Cardiac muscle cell (in vitro differentiated cells and primary cell): Measurements from ENCODE around the gene SOCS4. TPM values are rescaled to one million over a fixed set of nuclear protein-coding genes. Genes with fewer than 3 reads are reported as not detected.
"Not testable (repeated sequence)": the region's sequence is repeated elsewhere in the genome, so short reads cannot be mapped to it uniquely, and the experiment has no call there.

Source experiments
- DNase-seq, 2 donors: peaks; one replicate each; pipeline versions ENCODE4 v3.0.0 to v3.0.0-alpha.2; 2010 to 2017; ENCODE audit warnings: low read depth in 1 of 2, low spot score in 1 of 2
- H3K27ac ChIP-seq: fragments of 200-600 bp; sonication (generic); 2 replicates; pipeline ENCODE4 v1.5.1; 2016
- H3K27me3 ChIP-seq: fragments of 200-600 bp; sonication (generic); 2 replicates; pipeline ENCODE4 v1.6.0; 2016; ENCODE audit warnings: control low read depth
- H3K36me3 ChIP-seq: fragments of 200-600 bp; sonication (generic); 2 replicates; pipeline ENCODE4 v1.5.1; 2016; ENCODE audit warnings: control low read depth
- H3K4me1 ChIP-seq: fragments of 200-600 bp; sonication (generic); 2 replicates; pipeline ENCODE4 v1.8.1; 2017; ENCODE audit warnings: low read depth, mild to moderate bottlenecking, mixed run types
- H3K4me3 ChIP-seq: fragments of 200-600 bp; sonication (generic); 2 replicates; pipeline ENCODE4 v1.5.1; 2016; ENCODE audit warnings: mild to moderate bottlenecking
- H3K9me3 ChIP-seq: fragments of 200-600 bp; sonication (generic); 2 replicates; pipeline ENCODE4 v1.5.1; 2017; ENCODE audit warnings: low read depth, mild to moderate bottlenecking, control low read depth
- polyA plus RNA-seq: library from polyadenylated mRNA; unstranded; fragments of >200 nt; fragmentation: Nextera tagmentation; extraction: Ambion mirVana; gene quantifications from 2 replicates; pipeline ENCODE4 v1.2.1, GENCODE V29; 2016
- total RNA-seq: library from RNA; depleted of rRNA; stranded (reverse); fragments of >200 nt; gene quantifications from 2 replicates; pipeline ENCODE4 v1.2.3, GENCODE V29; 2016
- TF ChIP-seq, protein P1 (sequence below): IDR thresholded peaks from 2 replicates; pipeline ENCODE4 v1.5.1; 2012; ENCODE audit warnings: low read depth, mild to moderate bottlenecking, low read length

The SOCS4 gene
- total and polyA plus RNA-seq, 2 experiments from 2014 or later = 6.5 to 8.5 TPM

DNA sequence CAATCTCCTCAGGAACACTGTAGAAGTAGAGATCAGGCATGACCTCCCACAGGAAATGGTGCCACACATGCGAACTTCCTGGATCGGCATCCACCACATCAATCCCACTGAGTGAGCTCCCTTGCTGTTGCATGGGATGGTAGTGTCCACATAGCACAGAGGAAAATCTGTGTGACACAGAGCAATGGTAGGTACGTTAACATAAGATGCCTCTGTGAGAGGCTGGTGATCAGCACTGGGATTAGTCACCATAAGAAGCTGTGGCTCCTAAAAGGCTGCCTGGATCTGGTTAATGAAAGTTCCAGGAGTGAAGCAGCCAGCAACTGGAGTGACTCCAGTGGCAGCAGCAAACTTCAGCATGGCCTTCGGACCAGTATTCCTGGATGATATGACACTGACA lies 22.0 kb upstream of the SOCS4 start:
- no peaks in the 10 kb centered on the region for H3K9me3 ChIP-seq
- H3K36me3 ChIP-seq = no peaks in the 10 kb centered on the region
- no peak overlapping the region for H3K27ac ChIP-seq
- no peaks in the 10 kb centered on the region for H3K27me3 ChIP-seq
- no peak overlapping the region for H3K4me3 ChIP-seq
- no peak for DNase-seq
- TF ChIP-seq, protein P1, sequence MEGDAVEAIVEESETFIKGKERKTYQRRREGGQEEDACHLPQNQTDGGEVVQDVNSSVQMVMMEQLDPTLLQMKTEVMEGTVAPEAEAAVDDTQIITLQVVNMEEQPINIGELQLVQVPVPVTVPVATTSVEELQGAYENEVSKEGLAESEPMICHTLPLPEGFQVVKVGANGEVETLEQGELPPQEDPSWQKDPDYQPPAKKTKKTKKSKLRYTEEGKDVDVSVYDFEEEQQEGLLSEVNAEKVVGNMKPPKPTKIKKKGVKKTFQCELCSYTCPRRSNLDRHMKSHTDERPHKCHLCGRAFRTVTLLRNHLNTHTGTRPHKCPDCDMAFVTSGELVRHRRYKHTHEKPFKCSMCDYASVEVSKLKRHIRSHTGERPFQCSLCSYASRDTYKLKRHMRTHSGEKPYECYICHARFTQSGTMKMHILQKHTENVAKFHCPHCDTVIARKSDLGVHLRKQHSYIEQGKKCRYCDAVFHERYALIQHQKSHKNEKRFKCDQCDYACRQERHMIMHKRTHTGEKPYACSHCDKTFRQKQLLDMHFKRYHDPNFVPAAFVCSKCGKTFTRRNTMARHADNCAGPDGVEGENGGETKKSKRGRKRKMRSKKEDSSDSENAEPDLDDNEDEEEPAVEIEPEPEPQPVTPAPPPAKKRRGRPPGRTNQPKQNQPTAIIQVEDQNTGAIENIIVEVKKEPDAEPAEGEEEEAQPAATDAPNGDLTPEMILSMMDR = no peak
- no peaks in the 10 kb centered on the region for H3K4me1 ChIP-seq

DNA sequence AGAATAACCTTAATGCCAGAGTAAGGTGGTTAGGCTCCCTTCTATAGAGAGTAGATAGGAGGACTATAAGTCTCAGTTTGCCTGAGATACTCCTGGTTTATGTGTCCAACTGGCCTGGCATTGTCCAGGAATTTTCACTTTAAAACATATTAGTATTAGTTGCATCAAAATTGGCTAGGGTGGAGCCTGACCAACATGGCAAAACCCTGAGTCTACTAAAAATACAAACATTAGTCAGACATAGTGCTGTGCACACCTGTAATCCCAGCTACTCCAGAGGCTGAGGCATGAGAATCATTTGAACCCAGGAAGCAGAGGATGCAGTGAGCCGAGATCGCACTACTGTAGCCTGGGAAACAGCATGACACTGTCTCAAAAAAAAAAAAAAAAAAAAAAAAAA lies 12.0 kb upstream of the SOCS4 start:
- H3K36me3 ChIP-seq = no peaks in the 10 kb centered on the region
- H3K9me3 ChIP-seq = no peaks in the 10 kb centered on the region
- H3K27me3 ChIP-seq = no peaks in the 10 kb centered on the region
- DNase-seq = no peak
- H3K4me3 ChIP-seq = no peak overlapping the region
- H3K27ac ChIP-seq = no peak overlapping the region
- TF ChIP-seq, protein P1 = no peak
- H3K4me1 ChIP-seq = no peaks in the 10 kb centered on the region

DNA sequence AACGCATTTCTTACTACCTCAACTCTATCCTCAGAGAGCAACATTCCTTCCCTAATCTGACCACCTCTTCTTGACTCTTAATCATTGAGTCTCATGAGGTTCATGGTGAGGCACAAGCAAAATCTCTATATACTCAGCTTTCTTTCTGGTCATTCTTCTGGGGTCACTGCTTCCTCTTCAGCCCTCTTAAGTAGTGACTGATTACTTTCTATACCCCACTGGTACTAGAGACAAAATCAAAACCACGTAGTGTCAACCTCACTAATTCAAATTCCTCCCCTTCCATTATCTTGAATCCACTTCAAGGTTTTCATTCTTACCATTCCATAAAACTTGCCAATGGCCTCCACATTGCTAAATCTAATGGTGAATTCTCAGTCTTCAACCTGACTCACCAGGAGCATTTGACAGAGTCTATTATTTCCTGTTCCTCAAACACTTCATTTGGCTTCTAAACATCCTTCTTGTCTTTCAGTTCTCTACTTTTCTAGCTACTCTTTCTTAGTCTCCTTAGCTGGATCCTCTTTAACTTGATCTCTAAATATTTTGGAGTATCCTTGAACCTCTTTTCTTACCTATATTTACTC lies 7.0 kb upstream of the SOCS4 start:
- no peaks in the 10 kb centered on the region for H3K36me3 ChIP-seq
- H3K4me3 ChIP-seq = no peak overlapping the region
- H3K4me1 ChIP-seq = no peaks in the 10 kb centered on the region
- TF ChIP-seq, protein P1 = no peak
- no peaks in the 10 kb centered on the region for H3K9me3 ChIP-seq
- no peak overlapping the region for H3K27ac ChIP-seq
- no peaks in the 10 kb centered on the region for H3K27me3 ChIP-seq
- peak in 1 of 2 donors; percentile 12 for DNase-seq

DNA sequence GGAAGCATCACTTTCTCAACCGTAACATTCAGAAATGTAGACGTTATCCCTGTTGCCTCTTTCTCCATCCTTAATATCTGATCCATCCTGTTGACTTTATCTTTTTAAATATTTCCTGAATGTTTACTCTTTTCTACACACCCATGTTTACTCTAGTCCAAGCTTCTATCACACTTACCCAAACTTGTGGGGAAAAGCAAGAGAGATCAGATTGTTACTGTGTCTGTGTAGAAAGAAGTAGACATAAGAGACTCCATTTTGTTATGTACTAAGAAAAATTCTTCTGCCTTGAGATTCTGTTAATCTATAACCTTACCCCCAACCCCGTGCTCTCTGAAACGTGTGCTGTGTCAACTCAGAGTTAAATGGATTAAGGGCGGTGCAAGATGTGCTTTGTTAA lies 2.7 kb upstream of the SOCS4 start:
- not testable (repeated sequence) for H3K9me3 ChIP-seq, DNase-seq, H3K4me3 ChIP-seq, H3K27me3 ChIP-seq, H3K36me3 ChIP-seq, H3K27ac ChIP-seq
- peaks cover 16% of the 10 kb centered on the region for H3K4me1 ChIP-seq

DNA sequence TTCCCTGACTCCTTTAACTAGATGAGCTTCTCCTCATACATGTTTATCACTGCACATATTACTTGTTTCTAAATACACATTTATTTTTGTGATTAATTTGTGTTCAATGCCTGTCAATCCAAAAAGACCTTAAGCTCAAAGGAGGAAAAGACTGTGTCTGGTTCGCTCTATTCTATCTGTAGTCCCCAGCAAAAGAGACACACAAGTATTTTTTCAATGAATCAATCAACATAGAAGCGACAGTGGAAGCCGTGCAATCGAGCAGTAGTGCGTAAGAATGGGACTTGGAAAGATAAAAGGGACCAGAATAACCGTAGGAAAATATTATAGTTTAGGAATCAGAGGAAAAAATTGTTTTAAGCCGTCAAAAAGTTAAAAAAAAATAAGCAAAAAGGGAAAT lies 1.1 kb upstream of the SOCS4 start:
- DNase-seq = no peak
- TF ChIP-seq, protein P1 = no peak
- Histone ChIP-seq H3K27ac (no peak overlapping the region), H3K9me3 (no peaks in the 10 kb centered on the region), H3K36me3 (no peaks in the 10 kb centered on the region), H3K4me3 (peak overlapping the region; percentile 62), H3K27me3 (no peaks in the 10 kb centered on the region), H3K4me1 (peaks cover 24% of the 10 kb centered on the region)

DNA sequence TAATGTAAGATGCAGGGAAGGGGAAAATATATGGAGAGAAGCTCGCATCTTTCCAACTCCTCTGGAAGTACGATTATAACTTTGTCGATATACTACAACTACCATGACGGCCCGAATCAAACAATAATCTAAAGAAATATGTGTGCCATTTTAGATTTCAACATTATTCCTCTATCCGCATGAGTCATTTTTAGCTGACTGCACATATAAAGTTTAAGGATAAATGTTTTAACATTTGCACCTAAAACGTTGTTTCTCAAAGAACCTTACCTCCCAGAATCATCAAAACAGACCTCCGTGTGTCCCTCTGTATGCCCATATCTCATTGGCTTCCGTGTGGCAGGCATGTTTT lies 619 bp upstream of the SOCS4 start:
- peak overlapping the region; percentile 47 for H3K27ac ChIP-seq
- TF ChIP-seq, protein P1 = no peak

More for the DNA sequence above, 619 bp upstream of the SOCS4 start:
- DNase-seq = no peak
- Histone ChIP-seq H3K9me3 (no peaks in the 10 kb centered on the region), H3K4me3 (peak overlapping the region; percentile 62), H3K36me3 (no peaks in the 10 kb centered on the region), H3K27me3 (no peaks in the 10 kb centered on the region), H3K4me1 (peaks cover 28% of the 10 kb centered on the region)
